Colonic mucosa (tissue), 4 donors: Measurements from ENCODE around the gene MTARC1. TPM values are rescaled to one million over a fixed set of nuclear protein-coding genes. Genes with fewer than 3 reads are reported as not detected.
A peak's percentile ranks its signal among the peaks of the same experiment; 100 is the strongest.

Experiments
- DNase-seq: peaks from one replicate; pipeline ENCODE4 v3.0.0-alpha.2; 2020
- H3K27ac ChIP-seq: fragments of 200-600 bp; one replicate; pipeline ENCODE4 v1.8.0; 2021
- H3K27me3 ChIP-seq: fragments of 200-600 bp; one replicate; pipeline ENCODE4 v1.8.0; 2021
- H3K36me3 ChIP-seq: fragments of 200-600 bp; one replicate; pipeline ENCODE4 v1.8.0; 2021
- H3K4me1 ChIP-seq: fragments of 200-600 bp; one replicate; pipeline ENCODE4 v1.8.0; 2021; ENCODE audit warnings: mild to moderate bottlenecking
- H3K4me3 ChIP-seq: fragments of 200-600 bp; one replicate; pipeline ENCODE4 v1.8.0; 2021
- H3K9ac ChIP-seq, 2 donors: one replicate each; pipeline ENCODE4 v1.7.0; 2013; ENCODE audit warnings: control low read depth in 2 of 2, low read depth in 2 of 2, low read length in 2 of 2
- H3K9me3 ChIP-seq: fragments of 200-600 bp; one replicate; pipeline ENCODE4 v1.8.0; 2021
- intact Hi-C: fragments of 100-400 bp; cut with DNase I; formaldehyde crosslinking; loops from one replicate; pipeline ENCODE4 v1.14.1; 2022
- total RNA-seq, 2 donors: library from RNA; stranded (reverse); fragmentation: NEBNext Ultra II Directional in 1 of 2; extraction: Animal tissue kit (Norgen Biotek cat#: 25700) in 1 of 2; gene quantifications; one replicate each; pipeline ENCODE4 v1.2.1, GENCODE V29; 2021
- TF ChIP-seq, protein P1 (sequence below): fragments of 200-600 bp; IDR thresholded peaks from one replicate; pipeline ENCODE4 v1.8.0; 2022; ENCODE audit warnings: antibody characterized with exemption, mild to moderate bottlenecking
- donor health status: healthy.
- donor health status: DM: no; HTN: no; CAD: no.
- donor health status: DM: no; HTN: no; CAD: no.

MTARC1 gene
- total RNA-seq, 2 donors from 2014 or later: 33.6 to 37.0 TPM

DNA sequence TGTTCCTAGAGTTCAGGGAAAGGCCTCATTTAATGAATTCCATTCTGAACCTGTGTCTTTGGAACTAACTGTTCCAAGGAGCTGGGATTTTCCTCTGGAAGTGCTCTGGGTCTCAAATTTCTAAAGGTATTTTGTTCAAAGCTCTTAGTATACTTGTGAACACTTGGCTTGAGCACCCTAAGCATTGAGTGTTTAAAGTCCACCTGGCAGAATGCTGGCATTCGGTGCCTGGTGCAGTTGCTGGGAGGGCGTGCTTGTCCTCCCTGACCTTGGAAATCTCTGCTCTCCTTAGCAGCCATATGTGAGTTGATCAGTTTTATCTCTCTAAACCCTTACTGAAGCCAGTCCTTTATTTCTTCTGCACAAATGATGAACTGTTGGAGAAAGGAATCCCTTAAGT, 35.6 kb upstream of the MTARC1 start:
- no peaks in the 10 kb centered on the region for H3K9me3 ChIP-seq
- H3K4me3 ChIP-seq: no peak overlapping the region
- no peaks in the 10 kb centered on the region for H3K36me3 ChIP-seq
- H3K9ac ChIP-seq: peak overlapping the region in 1 of 2 donors; percentile 3
- no peak overlapping the region for H3K27ac ChIP-seq
- no peaks in the 10 kb centered on the region for H3K27me3 ChIP-seq
- DNase-seq: peak; percentile 67
- peaks cover 3% of the 10 kb centered on the region for H3K4me1 ChIP-seq
- TF ChIP-seq, protein P1, sequence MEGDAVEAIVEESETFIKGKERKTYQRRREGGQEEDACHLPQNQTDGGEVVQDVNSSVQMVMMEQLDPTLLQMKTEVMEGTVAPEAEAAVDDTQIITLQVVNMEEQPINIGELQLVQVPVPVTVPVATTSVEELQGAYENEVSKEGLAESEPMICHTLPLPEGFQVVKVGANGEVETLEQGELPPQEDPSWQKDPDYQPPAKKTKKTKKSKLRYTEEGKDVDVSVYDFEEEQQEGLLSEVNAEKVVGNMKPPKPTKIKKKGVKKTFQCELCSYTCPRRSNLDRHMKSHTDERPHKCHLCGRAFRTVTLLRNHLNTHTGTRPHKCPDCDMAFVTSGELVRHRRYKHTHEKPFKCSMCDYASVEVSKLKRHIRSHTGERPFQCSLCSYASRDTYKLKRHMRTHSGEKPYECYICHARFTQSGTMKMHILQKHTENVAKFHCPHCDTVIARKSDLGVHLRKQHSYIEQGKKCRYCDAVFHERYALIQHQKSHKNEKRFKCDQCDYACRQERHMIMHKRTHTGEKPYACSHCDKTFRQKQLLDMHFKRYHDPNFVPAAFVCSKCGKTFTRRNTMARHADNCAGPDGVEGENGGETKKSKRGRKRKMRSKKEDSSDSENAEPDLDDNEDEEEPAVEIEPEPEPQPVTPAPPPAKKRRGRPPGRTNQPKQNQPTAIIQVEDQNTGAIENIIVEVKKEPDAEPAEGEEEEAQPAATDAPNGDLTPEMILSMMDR: no peak
- intact Hi-C loops: no loop called here

DNA sequence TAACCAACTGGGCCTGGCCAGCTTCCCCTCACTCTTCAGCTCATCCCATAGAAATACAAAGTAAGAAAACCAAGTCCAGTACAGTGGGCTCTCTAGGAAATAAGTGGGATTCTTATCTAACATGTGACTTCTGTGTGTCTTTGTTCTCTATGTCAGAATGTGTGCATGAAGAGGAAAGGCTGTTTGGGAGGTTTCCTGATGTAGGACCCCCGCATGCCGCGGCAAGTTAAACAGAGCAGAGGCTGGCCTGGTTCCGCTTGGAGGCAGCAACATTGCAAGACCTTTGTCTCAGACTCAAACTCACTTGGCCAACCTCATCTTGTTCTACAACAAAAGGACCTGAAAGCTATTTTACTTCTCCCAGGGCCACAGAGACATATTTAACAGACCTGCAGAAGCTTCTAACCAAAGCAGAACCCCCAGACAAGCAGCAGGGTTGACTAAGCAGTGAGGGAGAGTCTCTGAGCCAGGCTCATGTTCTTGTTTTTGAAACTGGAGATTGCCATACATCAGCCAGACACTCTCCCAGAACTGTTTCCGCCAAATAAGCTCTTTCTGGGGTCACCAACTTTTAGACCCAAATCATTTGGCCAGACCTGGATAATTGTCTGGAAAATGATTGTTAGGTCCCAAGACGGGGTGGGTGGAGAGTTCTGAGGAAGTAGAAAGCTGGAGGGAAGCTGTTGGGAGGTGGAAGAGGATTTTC, 32.3 kb upstream of the MTARC1 start:
- TF ChIP-seq, protein P1: no peak
- Histone ChIP-seq H3K27me3 (no peaks in the 10 kb centered on the region), H3K36me3 (no peaks in the 10 kb centered on the region), H3K27ac (no peak overlapping the region), H3K9ac (no peak overlapping the region), H3K4me1 (peaks cover 3% of the 10 kb centered on the region), H3K9me3 (no peaks in the 10 kb centered on the region), H3K4me3 (no peak overlapping the region)
- intact Hi-C loops: no loop called here
- peak; percentile 6 for DNase-seq

DNA sequence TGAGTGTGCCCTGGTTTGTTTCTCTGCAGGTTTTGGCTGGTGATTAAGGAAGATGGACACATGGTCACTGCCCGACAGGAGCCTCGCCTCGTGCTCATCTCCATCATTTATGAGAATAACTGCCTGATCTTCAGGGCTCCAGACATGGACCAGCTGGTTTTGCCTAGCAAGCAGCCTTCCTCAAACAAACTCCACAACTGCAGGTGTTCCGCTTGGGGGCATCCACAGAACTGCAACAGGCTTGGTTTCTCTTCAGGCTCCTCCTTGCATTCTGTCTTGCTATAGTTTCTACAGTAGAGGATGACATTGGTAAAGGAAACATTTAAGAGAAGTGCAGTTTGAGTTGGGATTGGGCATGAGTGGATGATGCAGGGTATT, 31.8 kb upstream of the MTARC1 start:
- H3K27ac ChIP-seq: no peak overlapping the region
- H3K27me3 ChIP-seq: no peaks in the 10 kb centered on the region
- no peak overlapping the region for H3K4me3 ChIP-seq
- DNase-seq: peak; percentile 6
- no peaks in the 10 kb centered on the region for H3K36me3 ChIP-seq
- TF ChIP-seq, protein P1: no peak
- no peaks in the 10 kb centered on the region for H3K9me3 ChIP-seq
- intact Hi-C loops: no loop called here
- peaks cover 3% of the 10 kb centered on the region for H3K4me1 ChIP-seq
- no peak overlapping the region for H3K9ac ChIP-seq

DNA sequence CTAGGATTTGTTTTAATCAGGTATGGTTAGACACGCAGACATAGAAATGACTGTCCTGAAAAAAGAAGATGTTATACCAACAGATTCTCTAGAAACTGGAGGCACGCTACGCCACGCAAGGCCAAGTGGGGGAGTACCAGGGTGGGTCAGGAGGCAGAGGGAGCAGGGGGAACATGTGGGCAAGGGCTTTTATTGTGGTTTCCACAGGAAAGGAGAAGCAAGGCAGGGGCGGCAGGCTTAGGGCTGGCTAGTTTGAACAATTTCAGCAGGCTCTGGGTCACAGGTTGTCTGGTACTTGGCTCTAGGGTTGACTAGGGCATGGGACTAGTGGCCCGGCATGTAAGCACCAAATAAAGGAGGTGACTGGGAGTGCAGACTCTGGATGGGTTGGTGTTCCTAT, 31.4 kb upstream of the MTARC1 start:
- no peaks in the 10 kb centered on the region for H3K36me3 ChIP-seq
- no peaks in the 10 kb centered on the region for H3K9me3 ChIP-seq
- H3K27ac ChIP-seq: no peak overlapping the region
- H3K4me1 ChIP-seq: peaks cover 1% of the 10 kb centered on the region
- H3K4me3 ChIP-seq: no peak overlapping the region
- peak; percentile 14 for DNase-seq
- H3K9ac ChIP-seq: no peak overlapping the region
- TF ChIP-seq, protein P1: no peak
- no peaks in the 10 kb centered on the region for H3K27me3 ChIP-seq
- intact Hi-C loops: no loop called here

- DNase-seq: peak; percentile 8
- intact Hi-C loops: no loop called here
- no peak overlapping the region for H3K9ac ChIP-seq
- H3K36me3 ChIP-seq: no peaks in the 10 kb centered on the region
- H3K4me3 ChIP-seq: no peak overlapping the region
- no peak overlapping the region for H3K27ac ChIP-seq
- no peaks in the 10 kb centered on the region for H3K27me3 ChIP-seq
- peaks cover 3% of the 10 kb centered on the region for H3K4me1 ChIP-seq
- TF ChIP-seq, protein P1: no peak
- no peaks in the 10 kb centered on the region for H3K9me3 ChIP-seq
Observed at GRCh38 chr1:220757441-220757840, 29.3 kb upstream of the MTARC1 start.
